CD4-positive, alpha-beta T cell treated with Interleukin-12 subunit alpha and Interleukin-12 subunit beta, for 1 hour (primary cell): Measurements from ENCODE around the gene XXYLT1.
A peak's percentile ranks its signal among the peaks of the same experiment; 100 is the strongest.

Experiments used
- DNase-seq: peaks from one replicate; pipeline ENCODE4 v3.0.0-alpha.2; 2020

The XXYLT1 gene

DNA sequence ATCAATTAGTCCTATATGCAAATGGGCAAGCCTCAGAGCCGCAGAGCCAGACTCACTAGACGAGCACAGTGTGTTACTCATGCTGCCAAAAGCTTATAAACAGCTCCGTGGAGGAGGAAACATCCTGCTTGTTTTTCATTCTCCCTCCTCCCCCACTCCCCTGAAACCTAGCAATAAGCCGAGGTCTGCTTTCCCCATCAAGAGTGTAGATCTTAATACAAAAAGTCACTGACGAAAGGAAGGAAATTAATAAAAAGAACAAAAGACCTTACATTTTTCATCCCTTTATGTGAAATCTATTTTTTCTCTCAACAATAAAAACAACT is 88.5 kb downstream of the XXYLT1 start:
- DNase-seq: peak; percentile 24

- no peak for DNase-seq
Observed at GRCh38 chr3:195181741-195182469, 89.1 kb downstream of the XXYLT1 start.

GRCh38 chr3:195181113-195181498 is 89.9 kb downstream of the XXYLT1 start:
- no peak for DNase-seq

DNA sequence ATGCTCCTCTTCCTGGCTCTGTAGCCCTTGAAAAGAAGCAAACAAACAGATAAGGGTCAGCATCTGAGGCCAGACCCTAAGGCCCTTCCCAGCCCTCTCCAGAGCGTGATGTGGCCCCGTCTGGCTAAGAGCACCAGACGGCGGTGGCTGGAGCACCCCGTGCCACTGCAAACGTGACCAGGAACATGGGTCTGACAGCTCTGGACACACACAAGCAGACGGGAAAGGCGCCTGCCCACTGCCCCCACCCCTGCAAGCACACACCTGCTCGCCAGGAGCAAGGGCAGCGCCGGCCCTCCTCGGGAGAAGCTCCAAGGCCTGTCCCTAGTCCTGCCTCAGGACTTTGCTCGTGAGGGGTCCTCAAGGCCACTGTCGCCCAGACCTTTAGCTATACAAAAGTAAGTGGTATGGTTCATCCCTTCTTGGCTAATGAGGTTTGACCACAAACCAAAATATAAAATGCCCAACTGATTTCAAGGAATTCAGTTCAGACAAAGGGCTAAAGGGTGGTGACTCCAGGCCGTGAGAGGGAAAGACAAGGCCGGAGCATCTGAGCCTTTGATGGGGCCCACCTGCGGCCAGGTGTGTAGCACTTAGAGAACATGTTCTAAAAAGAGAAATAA is 90.4 kb downstream of the XXYLT1 start:
- DNase-seq: no peak

GRCh38 chr3:195179776-195180489 is 91.0 kb downstream of the XXYLT1 start:
- no peak for DNase-seq

GRCh38 chr3:195178124-195178910 is 92.6 kb downstream of the XXYLT1 start:
- DNase-seq: no peak

GRCh38 chr3:195177422-195178123 is 93.4 kb downstream of the XXYLT1 start:
- DNase-seq: no peak

DNA sequence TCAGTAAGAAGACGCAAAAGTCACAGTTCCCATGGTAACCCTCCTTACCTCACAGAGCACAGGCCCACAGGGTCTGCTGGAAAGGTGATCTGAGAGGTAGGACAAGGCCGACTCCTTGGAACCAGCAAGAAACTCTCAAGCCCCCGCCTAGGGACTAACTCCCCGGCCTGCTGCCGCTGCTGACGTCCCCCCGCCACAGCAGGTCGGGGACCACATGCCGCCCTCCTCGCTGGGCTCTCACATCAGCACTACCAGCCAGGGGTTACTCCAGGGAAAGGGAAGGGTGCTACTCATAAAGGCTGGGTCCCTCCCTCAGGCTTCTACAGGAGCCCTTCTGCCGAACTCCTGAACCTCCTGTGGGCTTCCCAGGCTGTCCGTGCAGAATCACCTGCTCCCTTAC is 94.2 kb downstream of the XXYLT1 start:
- no peak for DNase-seq

- no peak for DNase-seq
Observed at GRCh38 chr3:195175476-195176337, 95.3 kb downstream of the XXYLT1 start.

DNA sequence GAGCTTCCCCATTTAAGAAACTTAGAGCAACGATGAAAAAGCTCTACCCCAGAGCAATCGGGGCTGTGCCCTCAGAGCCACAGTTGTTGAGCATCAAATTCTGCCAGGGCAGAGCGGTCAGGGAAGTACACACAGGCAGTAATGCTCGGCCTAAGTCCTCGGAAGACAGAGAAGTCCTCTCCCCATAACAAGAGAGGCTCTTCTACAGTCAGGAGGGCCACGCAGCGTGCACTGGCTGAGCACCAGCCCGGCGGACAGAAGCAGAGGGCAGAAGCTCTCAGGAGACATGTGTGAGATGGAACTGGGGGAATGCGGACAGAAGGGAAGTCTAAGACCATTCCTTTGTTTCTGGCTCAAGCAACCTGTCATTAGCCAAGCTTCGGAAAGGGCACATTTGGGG is 95.9 kb downstream of the XXYLT1 start:
- no peak for DNase-seq

GRCh38 chr3:195173657-195174056 is 97.3 kb downstream of the XXYLT1 start:
- no peak for DNase-seq

DNA sequence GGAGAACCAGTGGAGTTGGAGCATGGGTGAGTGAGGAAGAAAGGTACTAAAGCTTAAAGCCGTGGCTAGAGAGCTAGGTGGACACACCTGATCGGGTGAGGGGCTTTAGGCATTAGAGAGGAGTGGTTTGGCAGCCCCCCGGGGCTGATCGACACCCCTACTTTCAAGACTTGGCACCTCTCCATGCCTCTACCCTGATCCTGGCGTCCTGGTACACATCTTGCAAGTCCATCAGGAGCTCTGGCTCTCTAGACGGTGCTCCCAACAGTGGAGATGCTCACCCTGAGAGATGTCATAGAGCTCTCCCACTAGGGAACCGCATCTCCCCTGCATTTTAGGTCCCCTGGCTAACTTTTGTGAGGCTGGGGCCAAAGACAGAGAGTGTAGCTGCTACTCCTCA is 98.1 kb downstream of the XXYLT1 start:
- no peak for DNase-seq

- DNase-seq: no peak
Observed at GRCh38 chr3:195172039-195172684, 98.8 kb downstream of the XXYLT1 start.

DNA sequence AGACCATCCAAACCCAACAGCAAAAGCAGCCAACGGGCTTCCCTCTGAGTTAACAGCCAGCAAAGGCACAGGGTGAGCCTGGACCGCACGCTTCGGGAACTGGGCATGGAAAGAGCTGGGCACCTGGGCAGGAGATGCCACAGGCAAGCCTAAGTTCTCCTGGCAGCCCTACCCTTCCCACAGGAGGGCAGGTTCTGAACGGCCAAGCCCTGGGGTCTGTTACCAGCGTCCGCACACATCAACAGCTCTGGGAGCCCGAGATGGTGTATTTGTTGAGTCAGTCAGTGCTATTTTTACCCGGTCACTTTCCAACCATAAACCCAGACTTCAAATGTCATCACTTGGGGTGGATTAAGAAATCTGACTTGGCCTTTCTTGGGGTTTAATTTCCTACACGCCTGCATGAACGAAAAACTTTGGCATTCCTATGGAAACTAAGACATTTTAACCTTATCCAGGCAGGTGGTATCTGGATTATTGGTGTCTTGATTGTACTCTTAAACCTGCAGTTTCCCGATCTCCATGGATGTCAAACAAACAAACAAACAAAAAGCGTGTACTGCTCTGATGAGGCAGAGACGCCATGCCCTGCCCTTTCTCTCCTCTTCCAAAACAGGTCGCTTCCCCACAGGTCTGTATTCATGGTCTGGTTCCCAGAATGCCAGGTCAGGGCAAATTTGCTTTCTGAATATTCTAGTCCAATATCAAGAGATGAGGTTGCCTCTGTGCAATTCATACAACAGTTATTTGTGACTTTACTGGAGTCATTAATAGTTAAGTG is 99.7 kb downstream of the XXYLT1 start:
- no peak for DNase-seq

GRCh38 chr3:195170496-195170895 is 100.5 kb downstream of the XXYLT1 start:
- DNase-seq: no peak

- DNase-seq: no peak
Observed at GRCh38 chr3:195169011-195169649, 101.8 kb downstream of the XXYLT1 start.

DNA sequence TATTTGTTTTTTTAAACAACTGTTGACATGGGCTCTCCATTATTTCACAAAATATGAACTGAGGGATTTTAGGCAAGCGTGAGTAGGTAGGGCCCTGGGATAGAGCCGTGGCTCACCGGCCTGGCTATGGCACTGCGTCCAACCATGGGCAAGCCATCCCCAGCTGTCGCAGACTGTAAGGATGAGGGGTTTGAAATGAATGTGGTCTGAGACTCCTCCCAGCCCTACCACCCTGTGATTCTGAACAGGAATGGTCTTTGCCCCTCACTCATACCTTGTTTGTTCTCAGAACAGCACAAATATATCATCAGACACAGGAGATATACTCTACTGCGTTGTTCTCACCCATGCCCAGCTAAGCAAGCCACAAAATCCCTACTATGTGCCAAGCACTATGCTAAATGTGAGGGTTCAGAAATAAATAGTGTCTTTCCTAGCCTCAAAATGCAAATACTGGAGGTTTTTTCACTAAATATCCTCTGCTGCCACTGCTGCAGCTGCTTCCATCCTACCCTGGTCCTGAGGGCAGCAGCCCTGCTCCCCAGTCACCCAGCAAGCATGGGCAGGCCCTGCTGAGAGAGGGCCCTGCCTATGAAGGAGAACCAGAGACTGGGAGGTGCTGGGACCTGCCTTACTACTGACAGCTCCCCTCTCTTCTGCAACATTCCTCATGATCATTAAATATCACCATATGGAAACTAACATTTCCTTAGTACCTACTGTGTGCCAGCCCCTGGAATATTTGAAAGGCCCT is 102.8 kb downstream of the XXYLT1 start:
- no peak for DNase-seq

- DNase-seq: no peak
Observed at GRCh38 chr3:195165790-195166189, 105.2 kb downstream of the XXYLT1 start.

DNA sequence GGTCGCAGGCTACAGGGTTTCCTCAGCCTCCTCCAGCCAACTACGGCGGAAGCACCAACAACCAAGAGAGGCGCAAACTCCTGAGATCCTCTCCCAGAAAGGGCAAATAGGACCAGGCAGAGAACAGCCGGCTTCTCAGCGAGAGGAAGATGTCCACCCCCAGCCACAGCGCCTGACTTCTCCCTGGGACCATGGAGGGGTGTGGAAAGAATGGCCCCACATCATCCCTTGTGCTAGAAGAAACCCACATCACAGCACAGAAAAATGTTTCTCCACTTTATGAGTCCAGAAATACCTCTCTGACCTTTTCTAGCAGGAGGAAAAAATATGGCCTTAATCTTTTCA is 105.7 kb downstream of the XXYLT1 start:
- no peak for DNase-seq
